HepG2 (cell line): ENCODE measurements around the gene MAN1C1. TPM values are rescaled to one million over a fixed set of nuclear protein-coding genes. Genes with fewer than 3 reads are reported as not detected.

ENCODE experiments used
- BORCS8-MEF2B ChIP-seq: sonication (generic); formaldehyde crosslinking; IDR thresholded peaks from 2 replicates; pipeline ENCODE4 v1.8.0; 2022; ENCODE audit warnings: mild to moderate bottlenecking, missing genetic modification reagents
- CREM ChIP-seq, 2 experiments: sonication (generic) in 1 of 2; formaldehyde crosslinking in 1 of 2; IDR thresholded peaks; 2 replicates each; pipeline versions ENCODE4 v1.4.0 to v1.6.1; 2016 to 2020; ENCODE audit warnings: antibody characterized with exemption in 1 of 2, mild to moderate bottlenecking in 1 of 2, missing genetic modification reagents in 1 of 2
- E2F1 ChIP-seq: sonication (generic); formaldehyde crosslinking; IDR thresholded peaks from 2 replicates; pipeline ENCODE4 v1.5.0; 2020; ENCODE audit warnings: missing genetic modification reagents
- HNF4G ChIP-seq, 2 experiments: sonication (generic) in 1 of 2; formaldehyde crosslinking in 1 of 2; IDR thresholded peaks; 2 replicates each; pipeline versions ENCODE4 v1.4.0 to v1.6.1; 2011 to 2020; ENCODE audit warnings: borderline replicate concordance in 2 of 2, low read depth in 2 of 2, mild to moderate bottlenecking in 2 of 2, low read length in 1 of 2, missing genetic modification reagents in 1 of 2, moderate library complexity in 1 of 2
- NFKB2 ChIP-seq: sonication (generic); formaldehyde crosslinking; IDR thresholded peaks from 2 replicates; pipeline ENCODE4 v1.4.0; 2020; ENCODE audit warnings: missing genetic modification reagents, borderline replicate concordance
- ZNF292 ChIP-seq: sonication (generic); formaldehyde crosslinking; IDR thresholded peaks from 2 replicates; pipeline ENCODE4 v1.8.1; 2022; ENCODE audit warnings: mild to moderate bottlenecking, low read depth, missing genetic modification reagents, borderline replicate concordance
- ZUFSP ChIP-seq: sonication (generic); formaldehyde crosslinking; IDR thresholded peaks from 2 replicates; pipeline ENCODE4 v1.9.0; 2021; ENCODE audit warnings: missing genetic modification reagents, mild to moderate bottlenecking, borderline replicate concordance
- polyA plus RNA-seq, 8 experiments: library from polyadenylated mRNA; depleted of rRNA in 3 of 8; stranded (reverse) in 7 of 8; unstranded in 1 of 8; fragments of >200 nt; fragmentation: Illumina TruSeq in 4 of 8; extraction: Trizol in 4 of 8; gene quantifications; 2 replicates each; pipeline versions ENCODE4 v1.2.1 to v1.2.3, GENCODE V29; 2011 to 2016; ENCODE audit warnings: low read depth in 4 of 8, missing spikeins in 1 of 8, mixed read lengths in 1 of 8; ENCODE audit not compliant: insufficient read depth in 1 of 8
- total RNA-seq, 5 experiments: library from RNA; depleted of rRNA; stranded (reverse); fragments of >200 nt; fragmentation: Illumina TruSeq; extraction: Trizol; gene quantifications; 2 replicates each; pipeline ENCODE4 v1.2.3, GENCODE V29; 2016; ENCODE audit warnings: low read depth in 1 of 5
- TF ChIP-seq, protein P1 (sequence below): sonication (generic); formaldehyde crosslinking; IDR thresholded peaks from 2 replicates; pipeline ENCODE4 v1.4.0; 2020; ENCODE audit warnings: missing genetic modification reagents
- TF ChIP-seq, protein P2 (sequence below): sonication (generic); formaldehyde crosslinking; IDR thresholded peaks from 2 replicates; pipeline ENCODE4 v1.8.0; 2022; ENCODE audit warnings: mild to moderate bottlenecking, missing genetic modification reagents, borderline replicate concordance

Gene MAN1C1
- total and polyA plus RNA-seq, 2 of the 13 experiments (the other 11 are each of a cell fraction or from before 2014, with no cell fraction given): 0.18 to 0.49 TPM

DNA sequence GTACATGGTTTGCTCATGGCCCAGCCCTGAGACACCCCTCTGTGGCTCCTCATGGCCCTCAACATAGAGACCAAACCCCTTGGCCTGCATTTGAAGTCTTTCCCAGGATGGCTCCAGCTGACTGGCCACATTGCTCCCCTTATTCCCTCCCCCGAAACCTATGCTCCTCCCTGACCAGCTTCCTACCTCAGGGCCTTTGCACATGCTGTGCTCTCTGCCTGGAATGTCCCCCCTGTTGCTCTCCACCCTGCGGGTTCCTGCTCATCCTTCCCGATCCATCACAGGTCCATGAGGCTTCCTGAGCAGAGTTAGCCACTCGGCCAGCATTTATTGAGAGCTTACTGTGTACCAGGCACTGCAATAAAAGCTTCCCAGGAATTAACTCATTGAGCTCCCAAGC lies 112.5 kb downstream of the MAN1C1 start (continued):
- TF ChIP-seq E2F1 (CRISPR knock-in tag): no peak
- TF ChIP-seq BORCS8-MEF2B (CRISPR knock-in tag): no peak
- TF ChIP-seq, protein P1, sequence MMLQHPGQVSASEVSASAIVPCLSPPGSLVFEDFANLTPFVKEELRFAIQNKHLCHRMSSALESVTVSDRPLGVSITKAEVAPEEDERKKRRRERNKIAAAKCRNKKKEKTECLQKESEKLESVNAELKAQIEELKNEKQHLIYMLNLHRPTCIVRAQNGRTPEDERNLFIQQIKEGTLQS (CRISPR knock-in tag): no peak
- no peak for TF ChIP-seq ZUFSP
- TF ChIP-seq HNF4G (IDR thresholded peaks at IDR 0.05; ENCODE audit: borderline replicate concordance, low read depth, low read length): no peak
- no peak for TF ChIP-seq HNF4G (CRISPR knock-in tag; IDR thresholded peaks at IDR 0.05; ENCODE audit: borderline replicate concordance, low read depth)
- no peak for TF ChIP-seq ZNF292 (CRISPR knock-in tag)
- TF ChIP-seq NFKB2 (CRISPR knock-in tag): no peak
- TF ChIP-seq, protein P2, sequence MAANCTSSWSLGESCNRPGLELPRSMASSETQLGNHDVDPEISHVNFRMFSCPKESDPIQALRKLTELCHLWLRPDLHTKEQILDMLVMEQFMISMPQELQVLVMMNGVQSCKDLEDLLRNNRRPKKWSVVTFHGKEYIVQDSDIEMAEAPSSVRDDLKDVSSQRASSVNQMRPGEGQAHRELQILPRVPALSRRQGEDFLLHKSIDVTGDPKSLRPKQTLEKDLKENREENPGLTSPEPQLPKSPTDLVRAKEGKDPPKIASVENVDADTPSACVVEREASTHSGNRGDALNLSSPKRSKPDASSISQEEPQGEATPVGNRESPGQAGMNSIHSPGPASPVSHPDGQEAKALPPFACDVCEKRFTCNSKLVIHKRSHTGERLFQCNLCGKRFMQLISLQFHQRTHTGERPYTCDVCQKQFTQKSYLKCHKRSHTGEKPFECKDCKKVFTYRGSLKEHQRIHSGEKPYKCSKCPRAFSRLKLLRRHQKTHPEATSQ (CRISPR knock-in tag): no peak
- TF ChIP-seq CREM (IDR thresholded peaks at IDR 0.05): no peak
- TF ChIP-seq CREM (CRISPR knock-in tag; IDR thresholded peaks at IDR 0.05): no peak
- TF ChIP-seq, all 625 proteins: peak for 0
